Testis (tissue), 2 donors: ENCODE measurements around the gene HSCB.

ENCODE experiments used
- POLR2A ChIP-seq: fragments of 450-650 bp; IDR thresholded peaks from one replicate; pipeline ENCODE4 v1.6.1; 2017; ENCODE audit warnings: antibody characterized with exemption, mild to moderate bottlenecking, moderate library complexity
- TF ChIP-seq, protein P1 (sequence below), 3 experiments: fragments of 450-650 bp in 2 of 3; fragments of 200-600 bp in 1 of 3; sonication (generic) in 1 of 3; IDR thresholded peaks; one replicate each; pipeline ENCODE4 v1.5.1; 2016 to 2019; ENCODE audit warnings: antibody characterized with exemption in 3 of 3, mild to moderate bottlenecking in 2 of 3, moderate library complexity in 1 of 3

DNA sequence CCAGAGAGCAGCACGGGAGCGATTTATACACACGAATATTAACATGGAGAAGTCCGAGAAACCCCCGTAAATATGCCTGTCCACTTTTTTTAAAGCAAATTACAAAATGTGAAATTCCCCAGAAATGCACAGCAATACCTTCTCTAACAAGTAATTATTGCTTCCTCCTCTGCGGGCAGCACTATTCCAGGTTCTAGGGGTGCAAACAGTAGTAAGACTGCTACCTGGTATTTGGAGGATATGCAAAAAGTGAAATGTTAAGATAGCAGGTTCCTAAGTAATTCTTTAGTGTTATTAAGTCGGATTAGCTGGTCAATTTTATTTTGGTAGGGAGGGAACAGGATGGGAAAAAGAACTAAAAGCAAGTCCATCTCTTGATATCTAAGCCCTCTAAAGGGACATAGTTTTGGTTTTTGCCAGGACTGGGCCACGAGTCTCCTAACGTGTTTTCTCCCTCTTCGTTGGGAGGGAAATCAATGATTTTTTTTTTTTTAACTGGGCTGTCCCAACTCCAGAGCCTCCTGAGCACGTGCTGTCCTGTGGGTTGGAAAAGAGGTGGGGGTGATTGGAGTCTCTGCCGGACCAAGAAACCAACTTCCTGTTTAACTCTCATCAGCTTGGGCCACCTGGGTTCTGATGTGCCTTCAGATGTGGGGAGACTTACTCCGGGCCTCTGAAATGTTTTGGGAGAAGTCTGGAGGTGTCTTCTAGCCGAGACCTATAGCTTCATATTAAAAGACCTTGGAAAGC, 60.2 kb downstream of the HSCB start:
- TF ChIP-seq, protein P1, sequence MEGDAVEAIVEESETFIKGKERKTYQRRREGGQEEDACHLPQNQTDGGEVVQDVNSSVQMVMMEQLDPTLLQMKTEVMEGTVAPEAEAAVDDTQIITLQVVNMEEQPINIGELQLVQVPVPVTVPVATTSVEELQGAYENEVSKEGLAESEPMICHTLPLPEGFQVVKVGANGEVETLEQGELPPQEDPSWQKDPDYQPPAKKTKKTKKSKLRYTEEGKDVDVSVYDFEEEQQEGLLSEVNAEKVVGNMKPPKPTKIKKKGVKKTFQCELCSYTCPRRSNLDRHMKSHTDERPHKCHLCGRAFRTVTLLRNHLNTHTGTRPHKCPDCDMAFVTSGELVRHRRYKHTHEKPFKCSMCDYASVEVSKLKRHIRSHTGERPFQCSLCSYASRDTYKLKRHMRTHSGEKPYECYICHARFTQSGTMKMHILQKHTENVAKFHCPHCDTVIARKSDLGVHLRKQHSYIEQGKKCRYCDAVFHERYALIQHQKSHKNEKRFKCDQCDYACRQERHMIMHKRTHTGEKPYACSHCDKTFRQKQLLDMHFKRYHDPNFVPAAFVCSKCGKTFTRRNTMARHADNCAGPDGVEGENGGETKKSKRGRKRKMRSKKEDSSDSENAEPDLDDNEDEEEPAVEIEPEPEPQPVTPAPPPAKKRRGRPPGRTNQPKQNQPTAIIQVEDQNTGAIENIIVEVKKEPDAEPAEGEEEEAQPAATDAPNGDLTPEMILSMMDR (IDR thresholded peaks at IDR 0.05), result no peak
- TF ChIP-seq POLR2A, result no peak
